GM21390 (cell line): ENCODE results near the gene SMCHD1.
A peak's percentile ranks its signal among the peaks of the same experiment; 100 is the strongest.
"Not testable (repeated sequence)": the region's sequence is repeated elsewhere in the genome, so short reads cannot be mapped to it uniquely, and the experiment has no call there.

ENCODE experiments used
- ATAC-seq: cut with Tn5 transposase; IDR thresholded peaks from one replicate; pipeline ENCODE4 v1.9.1; 2021; ENCODE audit not compliant: unreplicated experiment

Gene SMCHD1

DNA sequence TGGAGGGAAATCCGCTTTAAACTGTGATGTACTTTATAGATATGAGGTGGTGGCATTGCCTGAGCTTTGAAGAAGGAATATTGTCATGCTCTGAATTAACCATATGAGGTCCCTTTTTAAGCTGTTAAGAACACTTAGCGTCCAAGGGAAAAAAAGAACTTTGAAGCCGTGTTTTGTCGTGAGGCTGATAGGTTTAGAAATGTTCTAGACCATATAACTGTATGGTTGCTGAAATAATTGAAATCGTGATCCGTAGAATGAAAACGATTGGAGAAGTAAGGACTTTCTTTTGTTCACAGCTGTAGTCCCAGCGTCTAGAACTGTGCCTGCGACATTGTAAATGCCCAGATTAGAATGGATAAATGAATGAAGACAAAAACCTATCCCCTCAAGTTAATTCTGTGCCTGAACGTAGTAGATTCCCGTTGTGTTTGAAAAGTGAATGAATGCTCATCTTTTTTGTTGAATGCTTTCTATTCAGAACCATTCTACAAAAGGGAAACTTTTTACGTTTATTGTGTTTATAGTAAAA, 1.5 kb downstream of the SMCHD1 start:
- ATAC-seq = no peak

DNA sequence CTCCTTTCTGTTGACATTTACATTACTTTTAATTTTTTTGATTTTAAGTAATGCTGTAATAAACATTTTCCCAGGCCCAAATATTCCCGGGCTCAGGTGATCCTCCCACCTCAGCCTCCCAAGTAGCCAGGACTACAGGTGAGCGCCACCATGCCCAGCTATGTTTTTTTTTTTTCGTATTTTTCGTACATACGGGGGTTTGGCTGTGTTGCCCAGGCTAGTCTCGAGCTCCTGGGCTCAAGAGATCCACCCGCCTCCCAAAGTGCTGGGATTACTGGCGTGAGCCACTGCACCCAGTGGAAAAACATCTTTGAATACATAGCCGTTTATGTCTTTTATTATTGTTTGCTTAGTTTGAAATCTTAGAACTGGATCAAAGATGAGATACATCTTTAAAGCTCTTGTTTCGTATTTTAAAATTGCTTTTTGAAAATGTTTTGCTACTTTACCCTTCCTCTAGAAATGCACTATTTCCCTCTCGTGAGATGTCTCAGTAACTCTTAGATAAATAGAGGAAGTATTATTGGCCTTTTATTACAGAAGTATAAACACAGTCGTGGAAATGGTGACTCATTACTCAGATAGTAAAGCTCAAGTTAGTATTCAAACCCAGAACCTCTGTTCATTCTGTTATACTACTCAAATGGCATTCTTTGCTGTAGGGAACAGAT, 2.4 kb downstream of the SMCHD1 start:
- ATAC-seq = no peak

DNA sequence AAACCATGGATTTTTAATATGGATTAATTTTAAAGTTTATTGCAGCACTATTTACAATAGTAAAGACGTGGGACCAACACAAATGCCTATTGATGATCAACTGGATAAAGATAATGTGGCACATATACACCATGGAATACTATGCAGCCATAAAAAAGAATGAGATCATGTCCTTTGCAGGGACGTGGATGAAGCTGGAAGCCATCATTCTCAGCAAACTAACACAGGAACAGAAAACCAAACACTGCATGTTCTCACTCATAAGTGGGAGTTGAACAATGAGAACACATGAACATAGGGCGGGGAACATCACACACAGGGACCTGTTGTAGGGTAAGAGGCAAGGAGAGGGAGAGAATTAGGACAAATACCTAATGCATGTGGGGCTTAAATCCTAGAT, 5.3 kb downstream of the SMCHD1 start:
- not testable (repeated sequence) for ATAC-seq

DNA sequence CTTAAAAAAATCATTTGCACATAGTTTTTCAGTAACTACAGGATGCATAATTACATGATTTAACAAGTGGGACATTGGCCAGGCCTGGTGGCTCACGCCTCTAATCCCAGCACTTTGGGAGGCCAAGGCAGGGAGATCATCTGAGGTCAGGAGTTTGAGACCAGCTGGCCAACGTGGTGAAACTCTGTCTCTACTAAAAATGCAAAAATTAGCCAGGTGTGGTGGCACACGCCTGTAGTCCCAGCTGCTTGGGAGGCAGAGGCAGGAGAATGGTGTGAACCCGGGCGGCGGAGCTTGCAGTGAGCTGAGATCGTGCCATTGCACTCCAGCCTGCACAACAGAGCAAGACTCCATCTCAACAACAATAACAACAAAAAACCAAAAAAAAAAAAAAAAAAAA, 6.8 kb downstream of the SMCHD1 start:
- ATAC-seq = not testable (repeated sequence)

DNA sequence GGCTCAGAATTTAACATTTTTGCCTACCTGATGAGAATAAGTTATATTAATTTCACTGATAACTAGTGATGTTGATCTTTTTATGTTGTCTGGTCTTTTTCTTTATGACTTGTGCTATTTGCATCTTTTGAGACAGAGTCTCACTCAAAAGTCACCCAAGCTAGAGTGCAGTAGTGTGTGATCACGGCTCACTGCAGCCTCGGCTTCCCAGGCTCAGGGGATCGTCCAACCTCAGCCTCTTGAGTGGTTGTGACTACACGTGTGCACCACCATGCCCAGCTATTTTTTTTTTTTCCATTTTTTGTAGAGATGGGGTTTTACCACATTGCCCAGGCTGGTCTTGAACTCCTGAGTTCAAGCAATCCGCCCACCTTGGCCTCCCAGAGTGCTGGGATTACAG, 7.5 kb downstream of the SMCHD1 start:
- no peak for ATAC-seq

DNA sequence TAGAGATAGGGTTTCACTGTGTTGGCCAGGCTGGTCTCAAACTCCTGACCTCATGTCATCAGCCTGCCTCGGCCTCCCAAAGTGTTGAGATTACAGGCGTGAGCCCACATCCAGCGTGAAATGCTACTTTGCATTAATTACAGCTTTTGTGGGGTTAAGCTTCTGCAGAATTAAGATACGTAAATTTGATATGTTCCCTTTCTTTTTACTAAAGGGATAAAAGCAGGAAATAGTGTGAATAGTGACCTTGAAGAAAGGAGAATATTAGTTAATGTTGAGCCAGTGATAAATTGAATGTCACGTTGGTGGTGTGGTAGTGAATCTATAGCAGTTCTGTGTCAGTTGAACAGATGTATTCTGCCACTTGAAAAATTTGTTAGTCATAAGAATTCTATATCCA, 16.9 kb downstream of the SMCHD1 start:
- ATAC-seq = no peak

DNA sequence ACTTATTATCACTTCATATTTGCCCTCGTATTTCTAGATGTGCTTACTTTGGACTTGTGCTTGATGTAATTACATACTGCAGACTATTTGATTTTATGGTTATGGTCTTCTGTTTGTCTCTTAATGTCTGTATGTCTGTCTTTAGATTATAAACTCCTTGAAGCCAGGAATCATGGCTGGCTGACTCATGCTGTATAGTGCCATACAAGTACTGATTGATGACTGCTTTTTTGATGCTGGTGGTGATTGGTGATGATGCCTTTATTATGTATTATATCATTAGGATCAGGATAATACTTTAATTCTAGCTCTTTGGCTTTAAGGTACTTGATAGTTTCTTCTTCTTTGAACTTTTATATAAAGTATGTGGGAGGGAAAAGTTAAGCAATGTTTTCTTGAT, 17.3 kb downstream of the SMCHD1 start:
- no peak for ATAC-seq

DNA sequence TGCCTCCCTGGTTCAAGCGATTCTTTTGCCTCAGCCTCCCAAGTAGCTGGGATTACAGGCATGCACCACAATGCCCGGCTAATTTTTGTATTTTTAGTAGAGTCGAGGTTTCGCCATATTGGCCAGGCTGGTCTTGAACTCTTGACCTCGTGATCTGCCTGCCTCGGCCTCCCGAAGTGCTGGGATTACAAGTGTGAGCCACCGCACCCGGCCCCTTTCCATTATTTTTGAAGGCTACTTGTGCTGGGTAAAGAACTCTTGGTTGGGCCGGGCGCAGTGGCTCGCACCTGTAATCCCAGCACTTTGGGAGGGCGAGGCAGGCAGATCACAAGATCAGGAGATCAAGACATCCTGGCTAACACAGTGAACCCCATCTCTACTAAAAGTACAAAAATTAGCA, 23.4 kb downstream of the SMCHD1 start:
- not testable (repeated sequence) for ATAC-seq

DNA sequence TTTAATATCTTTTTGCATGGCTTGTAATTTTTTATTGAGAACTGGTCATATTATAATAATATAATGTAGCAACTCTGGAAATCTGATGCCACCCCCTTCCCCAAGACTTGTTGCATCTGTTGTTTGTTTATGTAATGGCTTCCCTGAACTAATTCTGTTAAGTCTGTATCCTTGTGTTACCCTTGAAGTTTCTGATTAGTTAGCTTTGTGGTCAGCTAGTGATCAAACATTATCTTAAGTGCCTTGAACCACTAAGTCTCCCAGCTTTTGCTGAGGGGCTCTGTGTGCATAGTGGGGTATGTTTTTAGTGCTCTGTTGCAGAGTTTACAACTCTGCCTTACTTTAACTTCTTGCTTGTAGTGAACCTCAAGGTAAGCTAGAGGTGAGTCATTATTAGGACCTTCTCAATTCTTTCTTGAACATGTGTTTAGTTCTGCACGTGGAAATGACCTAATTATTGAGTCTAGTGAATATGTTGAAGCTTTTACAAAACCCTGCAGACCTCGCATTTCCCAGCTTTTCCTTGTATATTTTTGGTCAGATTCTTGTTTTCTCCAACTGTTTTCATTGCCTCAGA, 24.8 kb downstream of the SMCHD1 start:
- ATAC-seq = no peak

DNA sequence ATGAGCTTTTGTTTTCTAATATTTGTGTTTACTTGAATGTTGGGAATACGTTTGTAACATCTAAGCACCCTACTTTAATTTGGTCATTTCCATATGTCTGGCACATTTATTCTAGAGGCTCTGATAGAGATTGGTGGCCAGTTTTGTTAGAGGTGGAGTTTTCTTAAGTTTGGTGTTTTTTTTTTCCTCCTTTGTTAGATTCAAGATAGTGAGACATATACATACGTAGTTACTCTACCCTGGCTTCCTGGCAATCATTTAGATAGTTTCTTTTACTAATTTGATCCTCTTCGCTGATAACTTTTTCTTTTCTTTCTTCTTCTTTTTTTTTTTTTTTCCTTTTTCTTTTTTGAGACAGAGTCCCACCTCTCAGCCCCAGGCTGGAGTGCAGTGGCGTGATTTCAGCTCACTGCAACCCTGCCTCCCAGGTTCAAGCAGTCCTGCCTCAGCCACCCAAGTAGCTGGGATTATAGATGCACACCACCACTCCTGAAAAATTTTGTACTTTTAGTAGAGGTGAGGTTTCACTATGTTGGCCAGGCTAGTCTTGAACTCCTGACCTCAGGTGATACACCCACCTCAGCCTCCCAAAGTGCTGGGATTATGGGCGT, 26.6 kb downstream of the SMCHD1 start:
- ATAC-seq = no peak

DNA sequence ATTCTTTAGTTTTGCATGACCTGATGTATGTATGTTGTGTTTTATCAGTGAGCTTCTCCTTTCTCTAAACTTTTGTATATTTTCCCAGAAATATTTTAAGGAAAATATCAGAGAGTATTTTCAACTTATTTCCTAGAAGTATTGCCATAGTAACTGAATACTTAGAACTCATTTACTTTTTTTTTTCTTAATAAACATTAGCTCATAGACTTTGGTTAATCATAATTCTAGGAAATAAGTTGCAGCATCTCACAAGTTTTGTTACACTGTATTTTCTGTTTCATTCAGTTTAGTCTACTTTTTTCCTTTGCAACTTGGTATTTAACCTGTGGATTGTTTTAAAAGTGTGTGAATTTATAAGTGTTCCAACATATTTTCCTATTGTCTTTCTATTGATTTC, 27.5 kb downstream of the SMCHD1 start:
- ATAC-seq = no peak

DNA sequence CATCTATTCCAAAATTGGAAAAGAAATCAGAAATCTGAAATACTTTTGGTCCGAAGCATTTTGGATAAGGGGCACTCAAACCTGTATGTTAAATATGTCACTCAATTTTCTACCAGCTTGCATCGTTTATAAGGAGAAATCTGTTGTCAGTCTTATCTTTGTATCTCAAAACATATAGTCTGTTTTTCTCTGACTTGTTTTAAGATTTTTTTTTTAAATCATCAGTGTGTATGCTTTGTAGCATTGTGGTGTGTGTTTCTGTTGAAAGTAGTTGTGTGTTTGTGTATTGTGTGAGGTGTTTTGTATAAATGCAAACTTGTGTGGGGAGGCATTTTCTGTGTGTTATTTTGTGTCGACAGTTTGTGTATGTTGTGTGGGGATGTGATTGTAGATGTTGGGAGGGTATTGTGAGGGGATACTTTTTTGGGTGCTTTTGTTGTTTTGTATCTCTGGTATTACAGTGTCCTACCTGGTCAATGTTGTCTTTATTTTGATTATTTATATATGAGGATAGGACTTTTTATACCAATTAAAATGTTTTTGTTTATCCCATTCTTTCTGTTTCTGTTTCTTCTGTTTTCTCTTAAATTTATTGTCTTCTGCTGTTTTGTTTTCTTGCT, 30.9 kb downstream of the SMCHD1 start:
- ATAC-seq = no peak

DNA sequence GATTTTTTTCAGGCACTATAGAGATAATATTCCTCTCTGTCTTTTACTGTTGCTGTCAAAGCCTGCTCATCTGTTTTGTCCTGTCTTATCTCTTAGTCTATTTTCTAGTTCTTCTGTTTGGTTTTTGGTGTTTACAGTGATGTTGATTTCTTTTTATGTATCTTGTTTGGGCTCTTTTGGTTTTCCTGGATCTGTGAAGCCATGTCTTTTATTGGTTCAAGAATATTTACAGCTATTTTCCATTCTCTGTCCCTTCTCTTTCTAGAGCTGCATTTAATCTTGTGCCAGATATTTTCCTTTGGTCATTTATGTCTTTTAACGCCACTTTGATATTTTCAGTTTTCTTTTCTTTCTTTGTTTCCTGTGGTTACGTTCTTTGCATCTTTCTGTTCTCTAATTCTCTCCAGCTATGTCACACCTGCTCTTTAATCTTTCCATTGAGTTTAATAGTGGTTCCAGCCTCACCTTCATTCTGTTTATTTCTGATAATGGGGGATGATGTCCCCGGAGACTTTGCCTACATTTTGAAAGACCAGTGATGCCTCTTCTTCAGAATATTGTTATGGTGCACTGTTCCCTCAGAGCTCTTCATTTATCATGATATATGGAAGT, 32.0 kb downstream of the SMCHD1 start:
- peak; percentile 80 for ATAC-seq

DNA sequence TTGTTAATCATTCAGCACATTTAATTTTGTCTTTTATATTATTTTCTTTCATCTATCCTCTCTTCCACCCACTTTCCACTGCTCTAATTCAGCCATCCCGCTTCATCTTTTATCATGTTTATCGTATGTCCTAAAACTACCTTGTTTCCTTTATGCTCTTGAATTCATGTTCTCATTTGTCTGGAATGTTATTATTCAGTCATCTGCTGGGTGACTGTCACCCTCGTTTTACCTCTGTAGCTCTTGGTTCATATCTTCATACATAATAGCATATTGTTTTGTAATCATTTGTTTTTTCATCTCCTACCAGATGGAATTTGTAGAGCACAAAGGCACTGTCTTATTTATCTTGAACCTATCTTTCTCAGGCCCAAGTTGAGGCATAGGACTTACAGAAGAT, 37.0 kb downstream of the SMCHD1 start:
- ATAC-seq = no peak

DNA sequence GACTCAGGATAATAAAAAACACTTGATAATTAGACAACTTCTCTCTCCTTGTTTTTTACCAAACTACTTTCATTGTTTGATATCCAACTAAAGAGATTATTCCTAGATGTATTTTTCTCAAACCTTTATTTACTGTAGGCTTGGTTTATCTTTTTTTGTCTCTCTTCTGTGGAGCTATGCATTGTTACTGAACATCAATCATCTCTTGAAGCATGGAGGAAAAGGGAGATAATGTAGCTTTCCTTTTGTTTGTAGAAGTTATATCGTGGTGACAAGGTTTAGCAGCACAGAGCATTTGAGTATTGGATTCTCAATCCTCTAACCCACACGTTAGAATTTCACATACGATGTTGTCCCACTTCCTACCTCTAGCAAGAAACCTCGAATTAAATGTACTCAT, 41.7 kb downstream of the SMCHD1 start:
- no peak for ATAC-seq

DNA sequence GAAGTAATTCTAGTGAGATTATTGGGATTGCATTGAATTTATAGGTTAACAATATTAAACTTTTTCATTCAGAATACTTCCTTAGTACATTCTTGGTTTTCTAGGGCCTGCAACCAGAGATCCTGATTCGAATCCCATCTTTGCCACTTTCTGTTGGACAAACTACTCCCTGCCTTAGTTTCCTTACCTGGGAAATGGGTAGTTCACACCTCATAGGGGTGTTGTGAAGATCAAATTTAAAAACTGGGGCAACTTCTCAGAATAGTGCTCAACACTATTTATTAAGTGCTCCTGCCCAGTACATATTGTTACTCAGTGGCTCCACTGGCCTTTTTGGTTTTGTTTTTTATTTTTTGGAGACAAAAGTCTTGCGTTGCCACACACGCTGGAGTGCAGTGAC, 43.5 kb downstream of the SMCHD1 start:
- ATAC-seq = no peak

DNA sequence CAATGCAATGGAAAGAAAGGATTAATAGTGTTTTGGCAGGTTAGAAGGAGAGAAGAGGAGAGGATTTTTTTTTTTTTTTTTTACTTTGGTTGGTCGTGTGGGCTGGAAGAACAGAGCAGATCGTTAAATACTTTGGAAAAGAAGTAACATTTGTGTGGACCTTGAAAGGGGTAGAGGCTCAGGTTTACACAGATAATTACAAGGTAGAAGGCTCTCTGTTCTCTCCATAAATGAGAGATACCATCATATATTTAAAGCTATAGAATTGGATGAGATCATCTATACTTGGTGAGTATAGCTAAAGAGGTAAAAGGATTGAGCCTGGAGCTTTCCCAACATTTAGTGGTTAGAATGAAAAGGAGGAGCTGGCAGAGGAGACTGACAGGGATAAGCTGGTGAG, 49.0 kb downstream of the SMCHD1 start:
- no peak for ATAC-seq

DNA sequence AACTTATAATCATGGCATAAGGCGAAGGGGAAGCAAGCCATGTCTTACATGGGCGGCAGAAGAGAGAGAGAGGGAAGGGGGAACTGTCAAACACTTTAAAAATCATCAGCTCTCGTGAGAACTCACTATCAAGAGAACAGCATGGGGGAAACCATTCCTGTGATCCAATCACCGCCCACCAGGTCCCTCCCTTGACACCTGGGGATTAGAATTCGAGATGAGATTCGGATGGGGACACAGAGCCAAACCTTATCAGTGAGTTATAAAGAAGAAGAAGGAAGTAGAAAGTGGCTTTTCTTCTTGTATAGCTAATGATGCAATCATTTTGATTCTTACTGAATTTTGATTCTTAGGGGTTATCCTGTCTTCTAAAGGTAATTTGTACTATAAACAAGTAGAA, 51.4 kb downstream of the SMCHD1 start:
- no peak for ATAC-seq

DNA sequence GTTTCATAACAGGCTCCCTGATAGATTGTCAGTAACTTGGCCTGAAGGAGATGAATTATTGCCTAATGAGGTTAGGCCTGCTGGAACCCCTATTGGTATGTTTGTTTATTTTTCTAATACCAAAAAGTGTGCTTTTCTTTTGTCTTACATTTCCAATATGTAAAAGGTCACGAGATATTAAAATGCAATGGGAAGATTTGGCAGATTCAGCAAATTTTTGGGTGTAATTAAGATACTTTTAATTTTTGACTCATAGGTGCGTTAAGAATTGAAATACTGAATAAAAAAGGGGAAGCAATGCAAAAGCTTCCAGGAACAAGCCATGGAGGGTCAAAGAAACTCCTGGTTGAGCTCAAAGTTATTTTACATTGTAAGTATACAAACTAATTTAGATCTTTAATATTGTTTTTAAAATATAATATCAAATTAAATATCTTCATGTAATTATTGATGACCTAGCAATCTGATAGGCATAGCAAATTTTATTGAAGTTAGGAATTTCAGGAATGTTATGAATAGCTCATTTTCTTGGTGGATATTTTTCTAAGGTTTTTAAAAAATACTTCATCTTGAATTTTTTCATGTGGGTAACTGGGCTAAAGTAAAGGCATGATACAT, 52.1 kb downstream of the SMCHD1 start:
- ATAC-seq = no peak

DNA sequence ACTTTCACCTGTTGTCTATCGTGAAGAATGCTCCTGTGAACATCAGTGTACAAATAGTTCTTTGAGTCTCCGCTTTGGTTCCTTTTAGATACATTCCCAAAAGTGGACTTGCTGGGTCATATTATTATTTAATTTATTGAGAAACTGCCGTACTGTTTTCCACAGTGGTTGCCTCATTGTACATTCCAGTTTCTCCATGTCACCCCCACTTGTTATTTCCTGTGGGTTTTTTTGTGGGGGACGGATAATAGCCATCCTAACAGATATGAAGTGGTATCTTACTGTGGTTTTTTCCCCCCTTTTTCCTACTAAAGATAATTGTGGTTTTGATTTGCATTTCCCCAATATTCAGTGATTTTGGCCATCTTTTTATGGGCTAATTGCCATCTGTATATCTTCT, 53.8 kb downstream of the SMCHD1 start:
- no peak for ATAC-seq

DNA sequence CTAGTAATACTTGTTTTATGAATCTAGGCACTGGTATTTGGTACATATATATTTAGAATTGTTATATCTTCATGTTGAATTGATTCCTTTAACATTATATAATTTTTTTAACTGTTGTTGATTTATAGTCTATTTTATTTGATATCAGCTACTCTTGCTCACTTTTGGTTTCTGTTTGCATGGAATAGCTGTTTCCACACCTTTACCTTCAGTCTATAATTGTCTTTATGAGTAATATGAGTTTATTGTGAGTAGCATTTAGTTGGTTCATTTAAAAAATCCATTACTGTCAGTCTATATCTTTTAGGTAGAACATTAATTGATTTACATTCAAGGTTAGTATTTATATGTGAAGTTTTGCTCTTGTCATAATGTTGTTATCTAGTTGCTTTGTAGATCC, 58.6 kb downstream of the SMCHD1 start:
- no peak for ATAC-seq
